ENCODE results near the gene SLCO4C1. TPM values are rescaled to one million over a fixed set of nuclear protein-coding genes. Genes with fewer than 3 reads are reported as not detected.

The SLCO4C1 gene
- total and polyA plus RNA-seq, 2 of the 13 experiments (the other 11 are each of a cell fraction or from before 2014, with no cell fraction given) = 1.3 to 7.8 TPM

DNA sequence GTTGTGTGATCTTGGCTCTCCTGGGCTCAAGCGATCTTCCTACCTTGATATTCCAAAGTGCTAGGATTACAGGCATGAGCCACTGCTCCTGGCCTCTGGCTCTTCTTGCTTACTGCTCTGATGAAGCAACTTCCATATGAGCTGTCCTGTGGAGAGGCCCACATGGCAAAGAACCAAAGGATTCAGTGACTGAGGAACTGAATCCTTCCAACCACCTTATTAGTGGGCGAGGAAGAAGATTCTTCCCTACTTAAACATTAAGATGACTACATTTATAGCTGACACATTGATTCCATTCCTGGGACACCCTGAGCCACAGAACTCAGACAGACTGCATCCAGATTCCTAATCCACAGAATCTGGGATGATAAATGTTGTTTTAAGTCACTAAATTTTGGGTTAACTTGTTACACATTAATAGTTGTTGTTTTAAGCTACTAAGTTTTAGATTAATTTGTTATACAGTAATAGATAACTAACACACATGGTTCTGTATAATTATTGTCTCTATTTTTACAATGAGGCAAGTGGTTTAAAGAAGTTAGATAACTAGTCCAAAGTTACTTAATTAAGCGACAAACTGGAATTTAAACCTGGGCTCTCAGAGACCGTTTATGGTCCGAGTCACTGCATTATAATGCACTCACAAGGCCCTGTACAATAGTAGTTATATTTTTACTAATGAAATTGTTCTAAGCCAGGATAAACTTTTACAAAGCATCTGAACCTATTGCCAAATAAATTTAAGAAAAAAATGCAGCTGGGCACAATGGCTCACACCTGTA, 16.7 kb upstream of the SLCO4C1 start:
- no peak overlapping the region for H3K27ac ChIP-seq (ENCODE audit: extremely low read length, insufficient read depth, low read length)
- H3K9ac ChIP-seq (ENCODE audit: insufficient read depth, low read depth, low read length) = no peak overlapping the region
- DNase-seq (ENCODE audit: low spot score) (no peak), FAIRE-seq (no peak), ATAC-seq (no peak)
- H3K4me3 ChIP-seq (replicated peaks in 1 of 3; ENCODE audit: insufficient read depth in 1 of 3, low read depth in 2 of 3, low read length in 3 of 3) = no peak overlapping the region
- BruUV-seq (replicated peaks) = no TSS peak
- WGBS (ENCODE audit: low lambda C conversion rate) = 34% methylated on average over 5 of the region's 5 CpGs
- H4K20me1 ChIP-seq (ENCODE audit: insufficient read depth, low read length) = no peaks in the 10 kb centered on the region
- CTCF ChIA-PET (ENCODE audit: low intra/inter-chr PET ratio, low total read pairs) = no interaction called here
- H3K9me3 ChIP-seq (ENCODE audit: low read length) = no peaks in the 10 kb centered on the region
- H3K4me1 ChIP-seq (ENCODE audit: insufficient read depth, low read length) = no peaks in the 10 kb centered on the region
- TF ChIP-seq HES4 (CRISPR knock-in tag; IDR thresholded peaks at IDR 0.05; ENCODE audit: borderline replicate concordance) = no peak
- no peak for TF ChIP-seq RFXAP (CRISPR knock-in tag; IDR thresholded peaks at IDR 0.05; ENCODE audit: borderline replicate concordance)
- no peak for TF ChIP-seq GATAD2A (CRISPR knock-in tag; IDR thresholded peaks at IDR 0.05)
- no peak for TF ChIP-seq KLF11 (CRISPR knock-in tag; IDR thresholded peaks at IDR 0.05)
- TF ChIP-seq, protein P1, sequence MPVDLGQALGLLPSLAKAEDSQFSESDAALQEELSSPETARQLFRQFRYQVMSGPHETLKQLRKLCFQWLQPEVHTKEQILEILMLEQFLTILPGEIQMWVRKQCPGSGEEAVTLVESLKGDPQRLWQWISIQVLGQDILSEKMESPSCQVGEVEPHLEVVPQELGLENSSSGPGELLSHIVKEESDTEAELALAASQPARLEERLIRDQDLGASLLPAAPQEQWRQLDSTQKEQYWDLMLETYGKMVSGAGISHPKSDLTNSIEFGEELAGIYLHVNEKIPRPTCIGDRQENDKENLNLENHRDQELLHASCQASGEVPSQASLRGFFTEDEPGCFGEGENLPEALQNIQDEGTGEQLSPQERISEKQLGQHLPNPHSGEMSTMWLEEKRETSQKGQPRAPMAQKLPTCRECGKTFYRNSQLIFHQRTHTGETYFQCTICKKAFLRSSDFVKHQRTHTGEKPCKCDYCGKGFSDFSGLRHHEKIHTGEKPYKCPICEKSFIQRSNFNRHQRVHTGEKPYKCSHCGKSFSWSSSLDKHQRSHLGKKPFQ (CRISPR knock-in tag; IDR thresholded peaks at IDR 0.05; ENCODE audit: insufficient replicate concordance) = no peak
- no peak for TF ChIP-seq TARDBP (CRISPR knock-in tag; IDR thresholded peaks at IDR 0.05)
- TF ChIP-seq SP140L (CRISPR knock-in tag; IDR thresholded peaks at IDR 0.05; ENCODE audit: borderline replicate concordance) = no peak
- TF ChIP-seq ZNF792 (CRISPR knock-in tag; IDR thresholded peaks at IDR 0.05) = no peak
- no peak for TF ChIP-seq ZSCAN21 (CRISPR knock-in tag; IDR thresholded peaks at IDR 0.05; ENCODE audit: borderline replicate concordance)
- TF ChIP-seq ZNF235 (CRISPR knock-in tag; IDR thresholded peaks at IDR 0.05; ENCODE audit: borderline replicate concordance) = no peak
- POLR2A ChIA-PET = no interaction called here
- intact Hi-C loops (cut with micrococcal nuclease; ENCODE audit: unreplicated experiment) (no loop called here), in situ Hi-C loops (cut with HindIII; ENCODE audit: extremely low pct_ligation_motif_present, low pct_unique_long_range_greater_than_20kb) (no loop called here)
- H3K4me2 ChIP-seq (ENCODE audit: low read depth, low read length) = no peak overlapping the region
- H2AFZ ChIP-seq (ENCODE audit: low read length) = no peak overlapping the region
- H3K79me2 ChIP-seq (ENCODE audit: insufficient read depth, low read length) = no peaks in the 10 kb centered on the region
- no peaks in the 10 kb centered on the region; a peak in 1 of 5 replicates for H3K27me3 ChIP-seq (ENCODE audit: control insufficient read depth in 1 of 2, insufficient read depth in 2 of 2, low read length in 2 of 2)
- no peaks in the 10 kb centered on the region for H3K36me3 ChIP-seq (replicated peaks in 1 of 2; ENCODE audit: control insufficient read depth in 1 of 2, insufficient read depth in 2 of 2, low read length in 2 of 2)
